Measurements from ENCODE around the gene BARX2. TPM values are rescaled to one million over a fixed set of nuclear protein-coding genes. Genes with fewer than 3 reads are reported as not detected.

BARX2 gene
- total and polyA plus RNA-seq, 2 donors from 2014 or later: 5.2 to 6.9 TPM

DNA sequence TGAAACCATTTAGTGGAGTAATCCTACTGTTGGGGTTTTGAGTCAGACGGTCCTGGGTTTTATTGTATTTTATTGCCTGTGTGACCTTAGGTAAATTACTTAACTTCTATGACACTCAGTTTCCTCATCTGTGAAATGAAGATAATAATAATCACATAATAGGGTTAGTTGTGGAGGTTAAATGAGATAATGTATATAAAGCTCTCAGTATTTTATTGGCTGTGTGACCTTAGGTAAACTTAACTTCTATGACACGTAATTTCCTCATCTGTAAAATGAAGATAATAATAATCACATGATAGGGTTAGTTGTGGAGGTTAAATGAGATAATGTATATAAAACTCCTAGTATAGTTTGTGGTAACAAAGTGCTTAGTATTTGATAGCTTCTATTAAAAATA lies 13.2 kb downstream of the BARX2 start:
- Histone ChIP-seq H3K9ac (ENCODE audit: low read length in 3 of 3) (no peak overlapping the region), H3K4me1 (ENCODE audit: control insufficient read depth in 2 of 3, insufficient read depth in 2 of 3, low read depth in 1 of 3, low read length in 3 of 3) (no peaks in the 10 kb centered on the region), H3K36me3 (ENCODE audit: control insufficient read depth in 2 of 3, insufficient read depth in 3 of 3, low read length in 3 of 3) (no peaks in the 10 kb centered on the region), H3K9me3 (ENCODE audit: control insufficient read depth in 2 of 3, insufficient read depth in 1 of 3, low read length in 3 of 3) (no peaks in the 10 kb centered on the region), H3K27ac (ENCODE audit: low read depth in 2 of 2, low read length in 2 of 2) (no peak overlapping the region), H3K4me3 (ENCODE audit: low read length in 3 of 3) (no peak overlapping the region), H3K27me3 (ENCODE audit: control insufficient read depth, insufficient read depth, low read length) (no peaks in the 10 kb centered on the region)
- no peak for TF ChIP-seq CTCF (IDR thresholded peaks at IDR 0.05; ENCODE audit: borderline replicate concordance, extremely low read depth, insufficient read depth)
- FAIRE-seq: no peak
- intact Hi-C loops (cut with DNase I): no loop called here
- no peak for DNase-seq

DNA sequence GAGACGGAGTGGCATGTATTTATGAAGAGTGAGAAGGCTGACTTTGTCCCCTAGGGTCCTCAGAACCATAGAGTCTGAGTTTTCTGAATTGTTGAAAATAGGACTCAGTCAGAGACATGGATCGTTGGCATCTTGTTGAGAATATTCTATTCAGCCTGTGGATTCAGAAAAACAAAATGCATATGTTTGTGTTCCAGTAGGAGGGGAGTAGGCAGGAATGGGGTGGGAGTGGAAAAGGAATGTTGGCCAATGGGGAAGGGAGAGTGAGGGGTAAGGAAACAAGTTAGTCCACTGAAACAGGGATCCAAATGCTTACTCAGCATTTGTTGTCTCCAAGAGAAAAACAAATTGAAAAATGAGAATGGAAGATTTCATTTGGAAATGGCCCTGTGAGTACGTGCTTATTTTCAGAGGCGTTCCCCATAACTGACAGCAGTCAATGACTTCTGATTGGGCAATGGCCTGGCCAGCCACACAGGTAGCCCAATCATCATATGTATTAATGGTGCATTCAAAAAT lies 14.7 kb downstream of the BARX2 start:
- no peak for TF ChIP-seq CTCF (IDR thresholded peaks at IDR 0.05; ENCODE audit: borderline replicate concordance, extremely low read depth, insufficient read depth)
- intact Hi-C loops (cut with DNase I): no loop called here
- H3K9ac ChIP-seq (ENCODE audit: low read length in 3 of 3): no peak overlapping the region
- no peak for FAIRE-seq
- H3K4me3 ChIP-seq (ENCODE audit: low read length in 3 of 3): no peak overlapping the region
- no peaks in the 10 kb centered on the region for H3K27me3 ChIP-seq (ENCODE audit: control insufficient read depth, insufficient read depth, low read length)
- no peak for DNase-seq
- no peaks in the 10 kb centered on the region for H3K36me3 ChIP-seq (ENCODE audit: control insufficient read depth in 2 of 3, insufficient read depth in 3 of 3, low read length in 3 of 3)
- H3K9me3 ChIP-seq (ENCODE audit: control insufficient read depth in 2 of 3, insufficient read depth in 1 of 3, low read length in 3 of 3): no peaks in the 10 kb centered on the region
- H3K27ac ChIP-seq (ENCODE audit: low read depth in 2 of 2, low read length in 2 of 2): no peak overlapping the region
- no peaks in the 10 kb centered on the region for H3K4me1 ChIP-seq (ENCODE audit: control insufficient read depth in 2 of 3, insufficient read depth in 2 of 3, low read depth in 1 of 3, low read length in 3 of 3)

GRCh38 chr11:129391360-129391759 lies 15.7 kb downstream of the BARX2 start:
- H3K27ac ChIP-seq (ENCODE audit: low read depth in 2 of 2, low read length in 2 of 2): no peak overlapping the region
- H3K9me3 ChIP-seq (ENCODE audit: control insufficient read depth in 2 of 3, insufficient read depth in 1 of 3, low read length in 3 of 3): no peaks in the 10 kb centered on the region
- FAIRE-seq: no peak
- TF ChIP-seq CTCF (IDR thresholded peaks at IDR 0.05; ENCODE audit: borderline replicate concordance, extremely low read depth, insufficient read depth): no peak
- no peaks in the 10 kb centered on the region for H3K36me3 ChIP-seq (ENCODE audit: control insufficient read depth in 2 of 3, insufficient read depth in 3 of 3, low read length in 3 of 3)
- H3K4me1 ChIP-seq (ENCODE audit: control insufficient read depth in 2 of 3, insufficient read depth in 2 of 3, low read depth in 1 of 3, low read length in 3 of 3): no peaks in the 10 kb centered on the region
- H3K27me3 ChIP-seq (ENCODE audit: control insufficient read depth, insufficient read depth, low read length): no peaks in the 10 kb centered on the region
- no peak for DNase-seq
- intact Hi-C loops (cut with DNase I): no loop called here
- no peak overlapping the region for H3K9ac ChIP-seq (ENCODE audit: low read length in 3 of 3)
- H3K4me3 ChIP-seq (ENCODE audit: low read length in 3 of 3): no peak overlapping the region

- intact Hi-C loops (cut with DNase I): no loop called here
- Histone ChIP-seq H3K27me3 (ENCODE audit: control insufficient read depth, insufficient read depth, low read length) (no peaks in the 10 kb centered on the region), H3K9me3 (ENCODE audit: control insufficient read depth in 2 of 3, insufficient read depth in 1 of 3, low read length in 3 of 3) (no peaks in the 10 kb centered on the region), H3K9ac (ENCODE audit: low read length in 3 of 3) (no peak overlapping the region), H3K4me3 (ENCODE audit: low read length in 3 of 3) (no peak overlapping the region), H3K36me3 (ENCODE audit: control insufficient read depth in 2 of 3, insufficient read depth in 3 of 3, low read length in 3 of 3) (no peaks in the 10 kb centered on the region), H3K27ac (ENCODE audit: low read depth in 2 of 2, low read length in 2 of 2) (no peak overlapping the region), H3K4me1 (ENCODE audit: control insufficient read depth in 2 of 3, insufficient read depth in 2 of 3, low read depth in 1 of 3, low read length in 3 of 3) (no peaks in the 10 kb centered on the region)
- DNase-seq (no peak), FAIRE-seq (no peak)
- no peak for TF ChIP-seq CTCF (IDR thresholded peaks at IDR 0.05; ENCODE audit: borderline replicate concordance, extremely low read depth, insufficient read depth)
Measured at GRCh38 chr11:129391821-129392220, 16.2 kb downstream of the BARX2 start.
